ENCODE results near the gene HTT-AS. TPM values are rescaled to one million over a fixed set of nuclear protein-coding genes. Genes with fewer than 3 reads are reported as not detected.
"Not testable (repeated sequence)": the region's sequence is repeated elsewhere in the genome, so short reads cannot be mapped to it uniquely, and the experiment has no call there.

The HTT-AS gene
- total and polyA plus RNA-seq, 4 donors, result not detected

- no peak overlapping the region for H3K4me3 ChIP-seq (ENCODE audit: low read length in 2 of 2)
- ATAC-seq (ENCODE audit: low FRiP score) (peak; percentile 96), DNase-seq (peak; percentile 92 to 96)
- intact Hi-C loops (cut with DNase I), result no loop called here
- WGBS, 2 donors, result 3 to 4% methylated on average over 7 of the region's 7 CpGs
- H3K27ac ChIP-seq (ENCODE audit: low read depth in 1 of 2, low read length in 2 of 2), result no peak overlapping the region
- H3K9me3 ChIP-seq (ENCODE audit: control insufficient read depth, low read length), result no peaks in the 10 kb centered on the region
- no peaks in the 10 kb centered on the region for H3K27me3 ChIP-seq (ENCODE audit: control insufficient read depth in 1 of 2, insufficient read depth in 2 of 2, low read length in 1 of 2)
- no peaks in the 10 kb centered on the region for H3K4me1 ChIP-seq (ENCODE audit: control insufficient read depth in 1 of 2, insufficient read depth in 2 of 2, low read length in 2 of 2)
- peaks cover 5% of the 10 kb centered on the region in 2 donors for H3K36me3 ChIP-seq (ENCODE audit: control insufficient read depth in 1 of 2, insufficient read depth in 2 of 2, low read length in 1 of 2)
Measured at GRCh38 chr4:3106339-3107186, 32.2 kb upstream of the HTT-AS start.

DNA sequence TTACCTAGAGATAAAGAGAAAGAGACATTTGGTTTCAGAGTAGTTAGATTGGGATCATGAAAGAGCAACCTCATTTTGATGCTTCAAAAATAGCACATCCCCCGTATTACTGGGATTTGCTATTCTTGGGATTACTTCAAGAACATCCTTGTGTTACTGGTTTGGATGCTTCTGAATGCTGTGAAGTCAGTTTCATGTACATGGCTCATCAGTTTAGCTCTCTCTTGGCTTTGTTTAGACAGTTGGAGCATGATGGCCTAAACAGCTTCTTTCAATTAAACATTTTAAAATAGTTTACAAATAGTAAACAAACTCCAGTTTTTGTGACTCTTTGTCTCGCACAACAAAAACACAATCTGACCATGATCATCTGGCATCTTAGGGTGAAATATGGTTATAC, 24.0 kb upstream of the HTT-AS start:
- ATAC-seq (ENCODE audit: low FRiP score) (no peak), DNase-seq (no peak)
- Histone ChIP-seq H3K9me3 (ENCODE audit: control insufficient read depth, low read length) (no peaks in the 10 kb centered on the region), H3K4me1 (ENCODE audit: control insufficient read depth in 1 of 2, insufficient read depth in 2 of 2, low read length in 2 of 2) (no peaks in the 10 kb centered on the region), H3K36me3 (ENCODE audit: control insufficient read depth in 1 of 2, insufficient read depth in 2 of 2, low read length in 1 of 2) (peaks cover 0 to 10% of the 10 kb centered on the region in 2 donors), H3K27ac (ENCODE audit: low read depth in 1 of 2, low read length in 2 of 2) (no peak overlapping the region), H3K27me3 (ENCODE audit: control insufficient read depth in 1 of 2, insufficient read depth in 2 of 2, low read length in 1 of 2) (no peaks in the 10 kb centered on the region), H3K4me3 (ENCODE audit: low read length in 2 of 2) (no peak overlapping the region)
- intact Hi-C loops (cut with DNase I), result no loop called here
- WGBS, 2 donors, result 47 to 53% methylated on average over 2 of the region's 2 CpGs

GRCh38 chr4:3096202-3096601, 21.9 kb upstream of the HTT-AS start:
- no peaks in the 10 kb centered on the region for H3K4me1 ChIP-seq (ENCODE audit: control insufficient read depth in 1 of 2, insufficient read depth in 2 of 2, low read length in 2 of 2)
- H3K36me3 ChIP-seq (ENCODE audit: control insufficient read depth in 1 of 2, insufficient read depth in 2 of 2, low read length in 1 of 2), result peaks cover 0 to 10% of the 10 kb centered on the region in 2 donors
- intact Hi-C loops (cut with DNase I), result no loop called here
- H3K4me3 ChIP-seq (ENCODE audit: low read length in 2 of 2), result no peak overlapping the region
- no peak overlapping the region for H3K27ac ChIP-seq (ENCODE audit: low read depth in 1 of 2, low read length in 2 of 2)
- DNase-seq, result no peak
- H3K27me3 ChIP-seq (ENCODE audit: control insufficient read depth in 1 of 2, insufficient read depth in 2 of 2, low read length in 1 of 2), result no peaks in the 10 kb centered on the region
- 96 to 99% methylated on average over 3 of the region's 3 CpGs for WGBS, 2 donors
- ATAC-seq (ENCODE audit: low FRiP score), result no peak
- H3K9me3 ChIP-seq (ENCODE audit: control insufficient read depth, low read length), result no peaks in the 10 kb centered on the region

- H3K4me3 ChIP-seq (ENCODE audit: low read length in 2 of 2); intact Hi-C loops (cut with DNase I); H3K4me1 ChIP-seq (ENCODE audit: control insufficient read depth in 1 of 2, insufficient read depth in 2 of 2, low read length in 2 of 2); H3K9me3 ChIP-seq (ENCODE audit: control insufficient read depth, low read length); ATAC-seq (ENCODE audit: low FRiP score); DNase-seq; H3K36me3 ChIP-seq (ENCODE audit: control insufficient read depth in 1 of 2, insufficient read depth in 2 of 2, low read length in 1 of 2); H3K27me3 ChIP-seq (ENCODE audit: control insufficient read depth in 1 of 2, insufficient read depth in 2 of 2, low read length in 1 of 2); H3K27ac ChIP-seq (ENCODE audit: low read depth in 1 of 2, low read length in 2 of 2): not testable (repeated sequence)
- WGBS, 2 donors, result 94 to 96% methylated on average over 21 to 28 of the region's 28 CpGs
Measured at GRCh38 chr4:3094701-3095100, 20.4 kb upstream of the HTT-AS start.

GRCh38 chr4:3091464-3091863, 17.1 kb upstream of the HTT-AS start:
- 63 to 67% methylated on average over 5 of the region's 5 CpGs for WGBS, 2 donors
- Histone ChIP-seq H3K27ac (ENCODE audit: low read depth in 1 of 2, low read length in 2 of 2) (no peak overlapping the region), H3K4me1 (ENCODE audit: control insufficient read depth in 1 of 2, insufficient read depth in 2 of 2, low read length in 2 of 2) (no peaks in the 10 kb centered on the region), H3K36me3 (ENCODE audit: control insufficient read depth in 1 of 2, insufficient read depth in 2 of 2, low read length in 1 of 2) (peaks cover 3 to 9% of the 10 kb centered on the region in 2 donors), H3K4me3 (ENCODE audit: low read length in 2 of 2) (no peak overlapping the region), H3K27me3 (ENCODE audit: control insufficient read depth in 1 of 2, insufficient read depth in 2 of 2, low read length in 1 of 2) (no peaks in the 10 kb centered on the region), H3K9me3 (ENCODE audit: control insufficient read depth, low read length) (no peaks in the 10 kb centered on the region)
- intact Hi-C loops (cut with DNase I), result no loop called here
- DNase-seq (no peak), ATAC-seq (ENCODE audit: low FRiP score) (no peak)

DNA sequence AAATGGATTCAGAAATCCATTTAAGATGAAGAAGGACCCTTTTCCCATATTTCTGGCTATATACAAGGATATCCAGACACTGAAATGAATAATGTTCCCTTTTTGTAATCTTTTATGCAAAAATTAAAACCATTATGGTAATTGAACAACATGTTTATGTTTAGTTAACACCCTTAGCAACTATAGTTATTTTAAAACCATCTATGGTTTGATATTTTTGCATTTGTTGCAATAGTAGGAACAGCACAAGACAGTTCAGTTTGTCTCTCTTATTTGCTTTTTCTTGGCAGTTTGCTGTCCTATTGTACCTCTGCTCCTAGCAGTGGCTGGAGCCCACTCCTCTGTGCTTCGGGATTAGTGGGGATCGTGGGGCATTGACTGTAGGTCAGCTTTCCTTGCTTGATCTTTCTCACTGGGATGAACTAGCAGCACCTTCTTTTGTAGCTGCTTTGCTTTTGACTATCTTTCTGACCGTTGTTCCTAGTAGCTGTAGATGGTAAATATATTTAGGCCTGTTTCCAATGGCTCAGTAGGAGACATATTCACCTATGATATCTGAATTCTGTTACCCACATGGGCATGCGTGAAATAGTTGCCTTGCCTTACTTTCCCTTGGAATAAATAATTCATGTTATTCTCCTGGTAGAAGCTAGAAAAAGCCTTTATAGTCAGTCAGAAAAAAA, 12.9 kb upstream of the HTT-AS start:
- Histone ChIP-seq H3K9me3 (ENCODE audit: control insufficient read depth, low read length) (no peaks in the 10 kb centered on the region), H3K4me3 (ENCODE audit: low read length in 2 of 2) (no peak overlapping the region), H3K27ac (ENCODE audit: low read depth in 1 of 2, low read length in 2 of 2) (no peak overlapping the region), H3K27me3 (ENCODE audit: control insufficient read depth in 1 of 2, insufficient read depth in 2 of 2, low read length in 1 of 2) (no peaks in the 10 kb centered on the region), H3K36me3 (ENCODE audit: control insufficient read depth in 1 of 2, insufficient read depth in 2 of 2, low read length in 1 of 2) (peaks cover 2 to 3% of the 10 kb centered on the region in 2 donors), H3K4me1 (ENCODE audit: control insufficient read depth in 1 of 2, insufficient read depth in 2 of 2, low read length in 2 of 2) (no peaks in the 10 kb centered on the region)
- intact Hi-C loops (cut with DNase I), result no loop called here
- WGBS, 2 donors, result 82 to 87% methylated on average over 4 of the region's 4 CpGs
- DNase-seq, result no peak
- ATAC-seq (ENCODE audit: low FRiP score), result no peak

- Histone ChIP-seq H3K27ac (ENCODE audit: low read depth in 1 of 2, low read length in 2 of 2) (no peak overlapping the region), H3K9me3 (ENCODE audit: control insufficient read depth, low read length) (no peaks in the 10 kb centered on the region), H3K4me3 (ENCODE audit: low read length in 2 of 2) (no peak overlapping the region), H3K27me3 (ENCODE audit: control insufficient read depth in 1 of 2, insufficient read depth in 2 of 2, low read length in 1 of 2) (no peaks in the 10 kb centered on the region), H3K36me3 (ENCODE audit: control insufficient read depth in 1 of 2, insufficient read depth in 2 of 2, low read length in 1 of 2) (peaks cover 2 to 3% of the 10 kb centered on the region in 2 donors), H3K4me1 (ENCODE audit: control insufficient read depth in 1 of 2, insufficient read depth in 2 of 2, low read length in 2 of 2) (no peaks in the 10 kb centered on the region)
- 93 to 94% methylated on average over 10 of the region's 10 CpGs for WGBS, 2 donors
- ATAC-seq (ENCODE audit: low FRiP score), result no peak
- intact Hi-C loops (cut with DNase I), result no loop called here
- no peak for DNase-seq
Measured at GRCh38 chr4:3085948-3086670, 11.8 kb upstream of the HTT-AS start.

- no peak for ATAC-seq (ENCODE audit: low FRiP score)
- Histone ChIP-seq H3K36me3 (ENCODE audit: control insufficient read depth in 1 of 2, insufficient read depth in 2 of 2, low read length in 1 of 2) (peaks cover 2 to 3% of the 10 kb centered on the region in 2 donors), H3K4me1 (ENCODE audit: control insufficient read depth in 1 of 2, insufficient read depth in 2 of 2, low read length in 2 of 2) (no peaks in the 10 kb centered on the region), H3K27me3 (ENCODE audit: control insufficient read depth in 1 of 2, insufficient read depth in 2 of 2, low read length in 1 of 2) (no peaks in the 10 kb centered on the region), H3K9me3 (ENCODE audit: control insufficient read depth, low read length) (no peaks in the 10 kb centered on the region), H3K4me3 (ENCODE audit: low read length in 2 of 2) (no peak overlapping the region), H3K27ac (ENCODE audit: low read depth in 1 of 2, low read length in 2 of 2) (no peak overlapping the region)
- intact Hi-C loops (cut with DNase I), result no loop called here
- DNase-seq, result no peak
- 22 to 68% methylated on average over 1 of the region's 1 CpG for WGBS, 2 donors
Measured at GRCh38 chr4:3083732-3084131, 9.4 kb upstream of the HTT-AS start.

Measured in aorta (tissue), 5 donors.